AML-193 (cell line): ENCODE results near the gene IRX2.

Experiments used
- DNase-seq, 2 experiments: peaks; one replicate each; lab custom pipeline; 2025; lab: John Stamatoyannopoulos, UW

The IRX2 gene

GRCh38 chr5:2697041-2697440 is 54.4 kb downstream of the IRX2 start:
- no peak for DNase-seq
